Measurements from ENCODE around the gene COL6A6.

The COL6A6 gene, protein sequence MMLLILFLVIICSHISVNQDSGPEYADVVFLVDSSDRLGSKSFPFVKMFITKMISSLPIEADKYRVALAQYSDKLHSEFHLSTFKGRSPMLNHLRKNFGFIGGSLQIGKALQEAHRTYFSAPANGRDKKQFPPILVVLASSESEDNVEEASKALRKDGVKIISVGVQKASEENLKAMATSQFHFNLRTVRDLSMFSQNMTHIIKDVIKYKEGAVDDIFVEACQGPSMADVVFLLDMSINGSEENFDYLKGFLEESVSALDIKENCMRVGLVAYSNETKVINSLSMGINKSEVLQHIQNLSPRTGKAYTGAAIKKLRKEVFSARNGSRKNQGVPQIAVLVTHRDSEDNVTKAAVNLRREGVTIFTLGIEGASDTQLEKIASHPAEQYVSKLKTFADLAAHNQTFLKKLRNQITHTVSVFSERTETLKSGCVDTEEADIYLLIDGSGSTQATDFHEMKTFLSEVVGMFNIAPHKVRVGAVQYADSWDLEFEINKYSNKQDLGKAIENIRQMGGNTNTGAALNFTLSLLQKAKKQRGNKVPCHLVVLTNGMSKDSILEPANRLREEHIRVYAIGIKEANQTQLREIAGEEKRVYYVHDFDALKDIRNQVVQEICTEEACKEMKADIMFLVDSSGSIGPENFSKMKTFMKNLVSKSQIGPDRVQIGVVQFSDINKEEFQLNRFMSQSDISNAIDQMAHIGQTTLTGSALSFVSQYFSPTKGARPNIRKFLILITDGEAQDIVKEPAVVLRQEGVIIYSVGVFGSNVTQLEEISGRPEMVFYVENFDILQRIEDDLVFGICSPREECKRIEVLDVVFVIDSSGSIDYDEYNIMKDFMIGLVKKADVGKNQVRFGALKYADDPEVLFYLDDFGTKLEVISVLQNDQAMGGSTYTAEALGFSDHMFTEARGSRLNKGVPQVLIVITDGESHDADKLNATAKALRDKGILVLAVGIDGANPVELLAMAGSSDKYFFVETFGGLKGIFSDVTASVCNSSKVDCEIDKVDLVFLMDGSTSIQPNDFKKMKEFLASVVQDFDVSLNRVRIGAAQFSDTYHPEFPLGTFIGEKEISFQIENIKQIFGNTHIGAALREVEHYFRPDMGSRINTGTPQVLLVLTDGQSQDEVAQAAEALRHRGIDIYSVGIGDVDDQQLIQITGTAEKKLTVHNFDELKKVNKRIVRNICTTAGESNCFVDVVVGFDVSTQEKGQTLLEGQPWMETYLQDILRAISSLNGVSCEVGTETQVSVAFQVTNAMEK (N-terminal part only)

GRCh38 chr3:130516645-130517512 lies at the start of gene COL6A6:
Gene COL6A6, plus strand, starts transcription at chr3:130517177. Its CDS starts 43,188 bp downstream, at chr3:130560365.
- DNase-seq, result no peak

DNA sequence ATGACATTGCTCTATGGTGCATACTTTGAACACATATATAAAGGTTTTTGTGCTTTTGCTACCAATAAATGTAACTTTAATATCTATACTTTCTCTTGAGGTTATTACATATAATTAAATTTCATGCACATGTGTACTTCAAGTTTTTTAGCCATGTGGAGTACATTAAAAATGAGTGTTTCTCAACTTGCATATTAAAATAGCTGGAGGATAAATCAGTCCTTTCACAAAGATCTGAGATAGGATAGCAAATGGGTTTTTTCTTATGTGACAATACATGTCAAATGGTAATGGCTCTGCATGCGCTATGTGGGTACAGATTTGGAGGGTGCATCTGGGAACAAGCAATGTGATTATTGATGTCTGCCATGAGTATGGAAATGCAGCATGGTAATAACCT lies 48.7 kb upstream of the COL6A6 start:
- DNase-seq, result no peak

DNA sequence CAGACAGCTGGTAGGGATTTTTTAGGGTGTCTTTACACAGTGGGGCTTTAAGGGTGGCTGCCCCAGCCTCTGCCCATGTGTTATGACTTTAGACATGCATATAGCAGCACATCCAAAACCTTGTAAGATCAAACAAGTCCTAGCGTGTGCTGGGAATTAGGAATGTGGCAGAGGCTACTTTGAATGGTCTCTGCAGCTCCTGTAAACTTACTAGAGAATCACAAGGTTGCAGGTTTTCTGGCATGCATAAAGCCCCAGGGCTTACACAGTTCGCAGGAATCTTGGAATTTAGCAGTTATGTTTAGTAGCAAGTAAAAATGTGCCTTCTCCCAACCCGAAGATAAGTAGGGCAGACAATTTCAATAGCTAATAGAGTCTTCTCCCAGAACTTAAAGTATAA lies 46.9 kb upstream of the COL6A6 start:
- DNase-seq, result no peak

DNA sequence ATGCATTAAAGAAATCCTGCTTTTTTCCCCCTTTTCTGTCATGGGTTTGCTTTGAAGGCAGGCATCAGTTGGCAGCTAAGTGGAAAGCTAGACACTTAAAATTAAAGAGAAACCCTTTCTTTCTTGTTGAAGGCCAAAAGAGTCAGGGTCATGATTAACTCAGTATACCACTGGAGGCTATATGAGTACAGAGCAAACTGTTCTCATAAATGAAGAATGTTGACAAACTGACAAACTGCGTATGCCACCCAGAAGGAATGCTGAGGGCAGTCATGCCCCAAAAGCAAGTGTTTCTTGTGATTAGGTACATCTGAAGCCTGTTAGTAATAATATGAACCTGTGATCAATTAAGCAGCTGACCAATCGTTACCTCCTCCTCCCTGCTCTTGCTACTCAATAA lies 43.6 kb upstream of the COL6A6 start:
- DNase-seq, result no peak

GRCh38 chr3:130480736-130481135 lies 36.2 kb upstream of the COL6A6 start:
- DNase-seq, result no peak

DNA sequence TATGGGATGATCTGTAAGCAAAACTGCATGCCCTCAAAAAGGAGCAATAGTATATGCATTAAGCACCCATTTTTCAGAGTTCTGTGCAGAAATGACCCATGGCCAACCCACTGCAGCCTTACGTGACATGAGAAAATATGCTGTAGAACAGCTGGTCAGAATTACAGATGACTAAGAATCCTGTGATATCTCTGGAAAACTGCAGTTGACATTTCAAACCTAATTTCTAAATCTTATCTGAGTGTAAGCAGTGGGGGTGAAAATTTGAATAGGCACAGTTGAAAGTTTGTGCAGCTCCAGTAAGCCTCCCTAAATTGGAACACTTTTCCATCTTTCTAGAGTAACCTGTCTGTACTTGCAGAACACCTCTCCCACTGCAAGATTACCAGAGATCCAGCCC lies 28.7 kb upstream of the COL6A6 start:
- DNase-seq, result no peak

DNA sequence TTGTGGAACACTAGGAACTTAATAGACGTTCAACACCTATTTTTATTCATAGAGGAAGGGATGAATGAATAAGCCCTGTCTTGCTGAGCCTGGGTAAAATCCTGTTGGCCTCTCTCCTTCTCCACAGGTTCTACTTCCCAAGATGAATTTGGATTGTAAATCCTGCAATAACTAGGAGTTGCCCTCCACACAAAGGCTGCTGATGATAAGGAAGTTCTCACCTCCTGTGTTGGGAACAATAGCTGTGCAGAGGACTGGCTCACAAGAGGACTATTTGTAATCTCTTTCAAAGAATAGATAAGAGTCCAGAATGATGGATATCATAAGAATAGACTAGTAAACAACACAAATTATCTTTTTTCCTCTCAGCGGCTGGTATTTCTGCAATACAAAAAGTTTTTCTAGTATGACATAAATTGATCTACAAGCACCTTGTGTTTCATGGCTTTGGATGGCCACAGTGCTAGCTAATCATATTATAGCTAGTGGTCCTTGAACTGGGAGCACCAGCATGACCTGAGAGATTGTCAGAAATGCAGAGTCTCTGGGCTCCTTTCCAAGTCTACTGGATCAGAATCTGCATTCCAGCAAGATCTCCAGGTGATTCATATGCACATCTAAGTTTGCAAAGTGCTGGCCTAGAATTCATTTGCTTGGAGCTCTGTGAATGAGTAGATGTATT lies 28.1 kb upstream of the COL6A6 start:
- no peak for DNase-seq

DNA sequence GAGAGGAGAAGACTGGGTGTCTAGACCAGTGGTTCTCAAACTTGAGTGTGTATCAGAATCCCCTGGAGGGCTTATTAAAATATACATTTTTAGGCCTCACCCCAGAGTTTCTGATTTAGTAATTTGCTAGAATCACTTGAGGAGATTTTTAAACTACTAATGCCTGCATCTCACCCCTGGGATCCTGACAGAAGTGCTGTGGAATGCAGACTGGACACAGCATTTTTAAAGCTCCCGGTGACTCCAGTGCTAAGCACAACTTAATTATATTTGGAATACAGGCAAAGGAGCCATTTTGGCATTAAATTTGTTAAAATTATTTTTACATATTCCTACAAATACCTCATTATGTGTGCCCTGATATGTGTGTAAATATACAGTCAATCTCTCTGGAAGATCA lies 26.7 kb upstream of the COL6A6 start:
- DNase-seq, result no peak

DNA sequence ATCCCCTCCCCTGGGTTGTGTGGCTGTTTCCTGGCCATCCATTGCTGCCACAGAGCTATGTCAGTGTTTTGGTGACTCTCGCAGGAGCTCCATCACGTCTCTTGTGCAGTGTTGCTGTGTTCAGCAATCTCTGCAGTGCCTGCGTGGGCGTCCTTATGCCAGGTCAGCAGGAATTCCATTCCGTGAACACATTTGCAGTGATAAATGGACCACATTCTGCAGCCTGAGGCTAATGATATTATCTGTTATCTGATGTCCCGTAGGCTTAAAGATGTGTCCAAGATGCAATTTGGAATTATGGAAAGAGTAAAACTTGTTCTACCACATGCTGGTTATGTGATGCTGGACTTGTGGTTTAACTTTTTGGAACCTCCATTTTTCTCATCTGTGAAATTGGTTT lies 25.5 kb upstream of the COL6A6 start:
- no peak for DNase-seq

GRCh38 chr3:130504701-130505100 lies 12.3 kb upstream of the COL6A6 start:
- DNase-seq, result no peak

DNA sequence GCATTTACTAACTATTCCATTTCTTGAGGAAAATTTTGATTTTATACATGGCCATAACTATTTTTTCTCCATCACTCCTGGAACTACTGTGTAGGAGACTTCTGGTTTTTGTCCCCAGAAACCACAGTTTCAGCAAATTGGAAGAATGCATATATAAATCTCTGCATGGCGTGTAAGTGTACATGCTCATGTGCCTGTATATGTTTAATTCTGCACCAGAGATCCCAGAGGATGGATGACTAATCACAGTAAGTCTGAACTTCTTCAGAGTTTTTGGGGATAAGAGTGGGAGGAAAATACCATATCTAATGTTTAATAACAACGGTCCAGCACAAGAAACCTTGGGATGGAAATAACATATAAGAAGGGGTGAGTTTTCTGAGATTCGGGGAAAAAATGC lies 10.9 kb upstream of the COL6A6 start:
- no peak for DNase-seq

DNA sequence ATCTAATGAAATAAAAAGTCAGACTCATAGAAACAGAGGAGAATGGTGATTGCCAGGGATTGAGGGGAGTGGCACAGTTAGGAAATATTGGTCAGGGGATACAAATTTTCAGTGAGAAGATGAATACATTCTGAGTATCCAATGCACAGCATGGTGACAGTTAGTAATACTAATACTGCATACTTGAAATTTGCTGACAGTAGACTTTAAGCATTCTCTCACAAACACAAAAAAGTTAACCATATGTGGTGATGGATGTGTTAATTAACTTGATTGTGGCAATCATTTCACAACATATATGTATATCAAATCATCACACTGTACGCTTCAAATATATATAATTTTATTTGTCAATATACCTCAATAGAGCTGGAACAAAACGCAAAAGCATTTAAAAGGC lies 9.2 kb upstream of the COL6A6 start:
- no peak for DNase-seq

DNA sequence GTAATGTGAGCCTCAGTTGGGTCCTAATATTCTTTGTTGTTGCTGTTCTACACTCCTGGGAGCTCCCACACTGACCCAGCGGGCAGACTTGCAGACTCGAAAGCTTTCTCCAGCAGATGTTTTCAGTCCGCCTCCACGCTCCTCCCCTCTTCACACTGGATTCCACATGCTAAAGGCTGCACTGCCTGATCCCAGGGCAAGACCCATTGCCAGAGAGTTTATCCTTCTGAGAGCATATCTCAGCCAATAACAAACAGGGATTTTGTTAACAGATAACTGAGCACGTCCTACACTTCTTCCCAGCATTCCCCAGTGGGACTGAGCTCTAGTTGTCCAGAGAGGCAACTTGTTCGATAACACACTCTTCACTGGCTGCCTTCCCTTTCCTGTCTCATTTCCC lies 8.0 kb upstream of the COL6A6 start:
- DNase-seq, result no peak

GRCh38 chr3:130514681-130515080 lies 2.3 kb upstream of the COL6A6 start:
- no peak for DNase-seq

GRCh38 chr3:130515755-130516154 lies 1.2 kb upstream of the COL6A6 start:
- DNase-seq, result no peak

DNA sequence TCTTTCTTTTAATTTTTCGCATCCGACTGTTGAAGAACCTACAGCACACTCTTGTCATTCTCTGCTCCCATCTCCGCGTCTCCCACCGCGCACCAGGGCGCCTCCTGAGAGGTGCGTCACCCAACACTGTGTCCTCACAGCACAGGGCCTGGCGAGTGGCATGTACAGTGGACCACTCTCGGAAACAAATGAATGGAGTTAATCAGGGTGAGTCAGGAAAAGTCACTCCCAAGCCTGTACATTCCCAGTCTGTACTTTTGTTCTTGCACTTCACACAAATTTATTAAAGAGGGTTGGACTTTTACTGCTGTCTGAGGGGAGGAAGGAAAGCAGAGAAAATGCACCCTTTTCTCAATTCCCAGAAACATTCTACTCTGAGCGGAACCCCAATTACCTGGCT lies 625 bp downstream of the COL6A6 start:
- no peak for DNase-seq

DNA sequence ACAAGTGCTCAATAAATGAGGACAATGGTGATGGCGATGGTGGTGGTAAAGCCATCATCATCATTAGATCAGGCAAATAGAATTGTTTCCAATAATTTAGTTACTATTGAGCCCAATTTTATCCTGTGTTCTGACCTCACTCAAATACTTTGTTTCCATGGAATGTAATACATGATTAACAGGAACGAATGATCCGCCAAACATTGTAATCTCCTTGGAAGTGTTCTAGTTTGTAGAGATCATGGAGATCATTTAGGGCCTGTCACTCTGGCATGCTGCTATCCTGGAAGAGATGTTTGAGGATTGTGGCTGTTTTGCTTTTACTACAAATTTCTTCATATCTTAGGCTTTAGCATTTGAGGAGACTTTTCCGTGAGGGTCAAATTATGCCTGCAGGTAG lies 2.8 kb downstream of the COL6A6 start:
- DNase-seq, result no peak

- no peak for DNase-seq
Observed at GRCh38 chr3:130522399-130522798, 5.4 kb downstream of the COL6A6 start.

GRCh38 chr3:130527426-130527825 lies 10.4 kb downstream of the COL6A6 start:
- no peak for DNase-seq

GRCh38 chr3:130528120-130528519 lies 11.1 kb downstream of the COL6A6 start:
- no peak for DNase-seq

- DNase-seq, result no peak
Observed at GRCh38 chr3:130529486-130530215, 12.7 kb downstream of the COL6A6 start.
